ENCODE results near the gene PRDX5. TPM values are rescaled to one million over a fixed set of nuclear protein-coding genes. Genes with fewer than 3 reads are reported as not detected.

Gene PRDX5
- total RNA-seq, 1 experiment from 2014 or later, result 228 TPM

DNA sequence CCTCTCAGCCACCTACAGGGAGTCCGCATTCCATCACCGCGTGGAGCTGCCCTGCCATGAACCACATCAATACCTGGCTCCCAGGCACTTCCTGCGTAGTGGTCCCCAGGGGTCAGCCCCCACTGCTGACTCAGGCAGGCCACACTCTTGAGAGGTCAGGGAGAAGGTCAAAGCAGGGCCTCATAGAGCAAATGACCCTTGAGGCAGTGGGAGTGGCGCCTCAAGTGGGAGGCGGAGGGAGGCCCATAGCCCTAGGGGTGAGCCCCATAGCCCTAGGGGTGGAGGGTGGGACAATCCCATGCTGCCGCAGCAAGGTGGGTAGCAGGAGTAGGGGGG lies 5.0 kb downstream of the PRDX5 start:
- TF ChIP-seq, protein P1, sequence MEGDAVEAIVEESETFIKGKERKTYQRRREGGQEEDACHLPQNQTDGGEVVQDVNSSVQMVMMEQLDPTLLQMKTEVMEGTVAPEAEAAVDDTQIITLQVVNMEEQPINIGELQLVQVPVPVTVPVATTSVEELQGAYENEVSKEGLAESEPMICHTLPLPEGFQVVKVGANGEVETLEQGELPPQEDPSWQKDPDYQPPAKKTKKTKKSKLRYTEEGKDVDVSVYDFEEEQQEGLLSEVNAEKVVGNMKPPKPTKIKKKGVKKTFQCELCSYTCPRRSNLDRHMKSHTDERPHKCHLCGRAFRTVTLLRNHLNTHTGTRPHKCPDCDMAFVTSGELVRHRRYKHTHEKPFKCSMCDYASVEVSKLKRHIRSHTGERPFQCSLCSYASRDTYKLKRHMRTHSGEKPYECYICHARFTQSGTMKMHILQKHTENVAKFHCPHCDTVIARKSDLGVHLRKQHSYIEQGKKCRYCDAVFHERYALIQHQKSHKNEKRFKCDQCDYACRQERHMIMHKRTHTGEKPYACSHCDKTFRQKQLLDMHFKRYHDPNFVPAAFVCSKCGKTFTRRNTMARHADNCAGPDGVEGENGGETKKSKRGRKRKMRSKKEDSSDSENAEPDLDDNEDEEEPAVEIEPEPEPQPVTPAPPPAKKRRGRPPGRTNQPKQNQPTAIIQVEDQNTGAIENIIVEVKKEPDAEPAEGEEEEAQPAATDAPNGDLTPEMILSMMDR (conservative IDR thresholded peaks at IDR 0.05), result no peak
- no peak overlapping the region for H3K4ac ChIP-seq (ENCODE audit: low read depth, low read length)
- H3K27me3 ChIP-seq (ENCODE audit: insufficient read depth, low read length), result no peaks in the 10 kb centered on the region
- H4K8ac ChIP-seq (replicated peaks; ENCODE audit: insufficient read length, low read depth, low read length), result no peak overlapping the region
- Mint-ChIP-seq H3K9me3 (no peaks in the 10 kb centered on the region), H3K4me1 (peaks cover 21 to 28% of the 10 kb centered on the region in 2 experiments), H3K4me3 (no peak overlapping the region), H3K27ac (peak overlapping the region; percentile 28 to 70 (median 68); a peak in 2 of 7 replicates), H3K27me3 (ENCODE audit: low read depth) (no peaks in the 10 kb centered on the region), H3K36me3 (ENCODE audit: insufficient read depth in 1 of 3, low read depth in 3 of 3) (peaks cover 9 to 22% (median 19%) of the 10 kb centered on the region in 3 experiments; a peak in 6 of 7 replicates)
- H3K18ac ChIP-seq (ENCODE audit: insufficient read length, low read depth, low read length), result no peak overlapping the region
- no peak overlapping the region for H4K5ac ChIP-seq (ENCODE audit: insufficient read length, low read depth, low read length)
- no peak overlapping the region for H2BK5ac ChIP-seq (ENCODE audit: insufficient read length, low read length)
- no peak overlapping the region for H2BK15ac ChIP-seq (ENCODE audit: low read depth, low read length)
- no peaks in the 10 kb centered on the region for H3K23me2 ChIP-seq (ENCODE audit: insufficient read length, low read depth, low read length, poor library complexity, severe bottlenecking)
- no peak overlapping the region for H3K56ac ChIP-seq (ENCODE audit: insufficient read length, low read depth, low read length)
- H4K91ac ChIP-seq (ENCODE audit: insufficient read length, low read depth, low read length), result no peak overlapping the region
- H3K27ac ChIP-seq (ENCODE audit: insufficient read length, low read depth, low read length), result no peak overlapping the region
- H3K9me3 ChIP-seq (ENCODE audit: control insufficient read depth, low read depth, low read length), result no peaks in the 10 kb centered on the region
- no peaks in the 10 kb centered on the region for H3K79me2 ChIP-seq (ENCODE audit: insufficient read depth, low read length)
- no peak overlapping the region for H2BK20ac ChIP-seq (ENCODE audit: low read depth, low read length, poor library complexity, severe bottlenecking)
- WGBS (ENCODE audit: extremely low coverage, insufficient read length, low lambda C conversion rate), result no CpG with 5 or more reads among the region's 7 CpGs
- no peak overlapping the region for H2BK12ac ChIP-seq (ENCODE audit: insufficient read length, low read depth, low read length)
- no peak overlapping the region for H3T11ph ChIP-seq (ENCODE audit: low read length)
- H3K9ac ChIP-seq (ENCODE audit: extremely low read depth, insufficient read length, low read length), result no peak overlapping the region
- H2AFZ ChIP-seq (ENCODE audit: low read length), result no peak overlapping the region
- H3K14ac ChIP-seq (ENCODE audit: insufficient read depth, low read length), result no peak overlapping the region
- H3K4me1 ChIP-seq (ENCODE audit: insufficient read depth, low read length), result no peaks in the 10 kb centered on the region; the same call in 1 of the 2 replicates
- peaks cover 2% of the 10 kb centered on the region for H4K20me1 ChIP-seq (ENCODE audit: control insufficient read depth, insufficient read depth, insufficient read length)
- H3K79me1 ChIP-seq (ENCODE audit: insufficient read depth, low read depth, low read length, poor library complexity, severe bottlenecking), result no peaks in the 10 kb centered on the region
- no peak overlapping the region for H3K23ac ChIP-seq (ENCODE audit: insufficient read length, low read depth, low read length)
- H2AK5ac ChIP-seq (ENCODE audit: insufficient read length, low read length), result no peak overlapping the region
- H3K4me2 ChIP-seq (ENCODE audit: insufficient read depth, insufficient read length, low read length), result no peak overlapping the region
- no peak overlapping the region for H2BK120ac ChIP-seq (ENCODE audit: low read depth, low read length, poor library complexity, severe bottlenecking)
- DNase-seq, result no peak
